ENCODE data around the gene ZBTB39.

DNA sequence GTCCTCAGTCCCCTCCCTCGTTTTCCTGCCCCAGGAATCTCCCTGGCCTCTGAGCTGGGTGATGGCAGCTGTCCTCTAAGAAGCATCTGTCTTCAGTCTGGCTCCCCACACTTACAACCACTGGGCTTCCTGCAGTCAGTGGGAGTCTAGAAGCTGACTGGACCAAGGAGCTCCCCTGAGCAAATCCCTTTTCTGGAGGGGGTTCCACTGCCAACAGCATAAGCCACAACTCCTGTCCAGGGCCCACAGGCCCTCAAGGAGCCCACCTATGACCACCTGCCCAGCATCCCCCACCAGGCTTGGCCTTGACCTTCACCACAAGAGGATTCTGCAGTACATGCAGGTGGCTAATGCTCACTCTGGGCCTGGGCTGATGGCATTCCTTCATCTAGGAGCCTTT, 53.0 kb downstream of the ZBTB39 start:
- TF ChIP-seq, protein P1, sequence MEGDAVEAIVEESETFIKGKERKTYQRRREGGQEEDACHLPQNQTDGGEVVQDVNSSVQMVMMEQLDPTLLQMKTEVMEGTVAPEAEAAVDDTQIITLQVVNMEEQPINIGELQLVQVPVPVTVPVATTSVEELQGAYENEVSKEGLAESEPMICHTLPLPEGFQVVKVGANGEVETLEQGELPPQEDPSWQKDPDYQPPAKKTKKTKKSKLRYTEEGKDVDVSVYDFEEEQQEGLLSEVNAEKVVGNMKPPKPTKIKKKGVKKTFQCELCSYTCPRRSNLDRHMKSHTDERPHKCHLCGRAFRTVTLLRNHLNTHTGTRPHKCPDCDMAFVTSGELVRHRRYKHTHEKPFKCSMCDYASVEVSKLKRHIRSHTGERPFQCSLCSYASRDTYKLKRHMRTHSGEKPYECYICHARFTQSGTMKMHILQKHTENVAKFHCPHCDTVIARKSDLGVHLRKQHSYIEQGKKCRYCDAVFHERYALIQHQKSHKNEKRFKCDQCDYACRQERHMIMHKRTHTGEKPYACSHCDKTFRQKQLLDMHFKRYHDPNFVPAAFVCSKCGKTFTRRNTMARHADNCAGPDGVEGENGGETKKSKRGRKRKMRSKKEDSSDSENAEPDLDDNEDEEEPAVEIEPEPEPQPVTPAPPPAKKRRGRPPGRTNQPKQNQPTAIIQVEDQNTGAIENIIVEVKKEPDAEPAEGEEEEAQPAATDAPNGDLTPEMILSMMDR (IDR thresholded peaks at IDR 0.05) = no peak
- no peak for TF ChIP-seq POLR2AphosphoS5 (IDR thresholded peaks at IDR 0.05)

All from gastroesophageal sphincter (tissue), 3 donors.